Peyer's patch (tissue), 4 donors: ENCODE measurements around the gene SLC9A5.

Source experiments
- POLR2A ChIP-seq, 2 donors: fragments of 450-650 bp; IDR thresholded peaks; one replicate each; pipeline ENCODE4 v1.5.1; 2017; ENCODE audit warnings: antibody characterized with exemption in 2 of 2, mild to moderate bottlenecking in 2 of 2, moderate library complexity in 2 of 2
- TF ChIP-seq, protein P1 (sequence below), 6 experiments: fragments of 450-650 bp in 4 of 6; fragments of 200-600 bp in 2 of 6; sonication (generic) in 1 of 6; IDR thresholded peaks; one replicate each; pipeline ENCODE4 v1.5.1; 2017 to 2019; ENCODE audit warnings: antibody characterized with exemption in 6 of 6, mild to moderate bottlenecking in 3 of 6, moderate library complexity in 1 of 6

GRCh38 chr16:67317853-67318252 is 69.1 kb downstream of the SLC9A5 start:
- TF ChIP-seq, protein P1, sequence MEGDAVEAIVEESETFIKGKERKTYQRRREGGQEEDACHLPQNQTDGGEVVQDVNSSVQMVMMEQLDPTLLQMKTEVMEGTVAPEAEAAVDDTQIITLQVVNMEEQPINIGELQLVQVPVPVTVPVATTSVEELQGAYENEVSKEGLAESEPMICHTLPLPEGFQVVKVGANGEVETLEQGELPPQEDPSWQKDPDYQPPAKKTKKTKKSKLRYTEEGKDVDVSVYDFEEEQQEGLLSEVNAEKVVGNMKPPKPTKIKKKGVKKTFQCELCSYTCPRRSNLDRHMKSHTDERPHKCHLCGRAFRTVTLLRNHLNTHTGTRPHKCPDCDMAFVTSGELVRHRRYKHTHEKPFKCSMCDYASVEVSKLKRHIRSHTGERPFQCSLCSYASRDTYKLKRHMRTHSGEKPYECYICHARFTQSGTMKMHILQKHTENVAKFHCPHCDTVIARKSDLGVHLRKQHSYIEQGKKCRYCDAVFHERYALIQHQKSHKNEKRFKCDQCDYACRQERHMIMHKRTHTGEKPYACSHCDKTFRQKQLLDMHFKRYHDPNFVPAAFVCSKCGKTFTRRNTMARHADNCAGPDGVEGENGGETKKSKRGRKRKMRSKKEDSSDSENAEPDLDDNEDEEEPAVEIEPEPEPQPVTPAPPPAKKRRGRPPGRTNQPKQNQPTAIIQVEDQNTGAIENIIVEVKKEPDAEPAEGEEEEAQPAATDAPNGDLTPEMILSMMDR (IDR thresholded peaks at IDR 0.05), result no peak
- TF ChIP-seq POLR2A (IDR thresholded peaks at IDR 0.05), result no peak
